ENCODE results near the gene NME9.
"Not testable (repeated sequence)": the region's sequence is repeated elsewhere in the genome, so short reads cannot be mapped to it uniquely, and the experiment has no call there.

Gene NME9, protein sequence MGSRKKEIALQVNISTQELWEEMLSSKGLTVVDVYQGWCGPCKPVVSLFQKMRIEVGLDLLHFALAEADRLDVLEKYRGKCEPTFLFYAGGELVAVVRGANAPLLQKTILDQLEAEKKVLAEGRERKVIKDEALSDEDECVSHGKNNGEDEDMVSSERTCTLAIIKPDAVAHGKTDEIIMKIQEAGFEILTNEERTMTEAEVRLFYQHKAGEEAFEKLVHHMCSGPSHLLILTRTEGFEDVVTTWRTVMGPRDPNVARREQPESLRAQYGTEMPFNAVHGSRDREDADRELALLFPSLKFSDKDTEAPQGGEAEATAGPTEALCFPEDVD

DNA sequence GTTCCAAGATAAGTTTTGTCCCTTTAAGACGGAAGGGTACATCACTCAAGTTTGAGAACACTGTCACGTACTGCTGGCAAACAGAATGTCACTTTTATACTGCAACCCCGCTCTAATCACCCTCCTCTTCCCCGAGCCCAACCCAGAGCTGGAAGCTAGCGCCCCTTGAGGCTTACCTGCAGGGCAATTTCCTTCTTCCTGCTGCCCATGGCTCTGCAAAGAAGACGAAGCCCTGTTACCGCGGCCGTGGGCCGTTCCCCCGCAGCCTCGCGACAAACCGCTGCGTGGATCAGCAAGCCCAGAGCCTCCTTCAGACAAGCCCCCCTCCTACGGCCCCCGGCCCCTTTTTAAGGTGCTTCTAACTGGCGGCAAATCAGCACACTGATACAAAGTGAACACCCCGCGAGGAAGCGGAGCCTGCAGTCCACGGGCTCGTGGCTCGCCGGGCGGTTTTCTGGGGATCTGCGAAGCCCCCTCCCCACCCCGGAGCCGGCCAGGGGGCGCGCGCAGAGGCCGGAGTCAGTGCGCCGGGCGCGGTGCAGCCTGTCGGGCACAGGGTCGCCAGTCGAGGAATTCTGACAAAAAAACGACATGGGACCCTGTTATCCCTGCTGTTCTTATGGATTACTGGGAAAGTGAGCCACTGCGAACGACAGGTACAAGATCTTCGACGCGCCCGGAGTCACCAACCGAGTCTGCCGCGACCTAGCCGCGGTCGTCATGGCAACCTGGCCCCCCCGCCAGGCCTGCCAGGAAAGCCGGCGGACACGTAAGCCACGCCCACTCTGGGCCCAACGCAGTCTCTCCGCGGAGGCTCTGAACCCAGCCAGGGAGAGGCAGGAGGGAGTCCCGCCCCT, at the start of gene NME9:
TSS of gene NME9 (minus strand) at position 725 of the 857 bp plus-strand sequence. CDS start at position 209, 516 bp downstream.
- DNase-seq = peak; percentile 91

DNA sequence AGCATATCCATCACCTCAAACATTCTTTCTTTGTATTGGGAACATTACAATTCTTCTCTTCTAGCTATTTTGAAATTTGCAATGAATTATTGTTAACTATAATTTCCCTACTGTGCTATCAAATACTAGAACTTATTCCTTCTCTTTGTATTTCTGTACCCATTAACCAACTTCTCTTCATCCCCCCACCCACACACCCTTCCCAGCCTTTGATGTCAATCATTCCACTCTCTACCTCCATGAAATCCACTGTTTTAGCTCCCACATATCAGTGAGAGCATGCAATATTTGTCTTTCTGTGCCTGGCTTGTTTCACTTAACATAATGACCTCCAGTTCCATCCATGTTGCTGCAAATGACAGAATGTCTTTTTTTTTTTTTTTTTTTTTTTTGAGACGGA, 49.3 kb upstream of the NME9 start:
- DNase-seq = no peak

DNA sequence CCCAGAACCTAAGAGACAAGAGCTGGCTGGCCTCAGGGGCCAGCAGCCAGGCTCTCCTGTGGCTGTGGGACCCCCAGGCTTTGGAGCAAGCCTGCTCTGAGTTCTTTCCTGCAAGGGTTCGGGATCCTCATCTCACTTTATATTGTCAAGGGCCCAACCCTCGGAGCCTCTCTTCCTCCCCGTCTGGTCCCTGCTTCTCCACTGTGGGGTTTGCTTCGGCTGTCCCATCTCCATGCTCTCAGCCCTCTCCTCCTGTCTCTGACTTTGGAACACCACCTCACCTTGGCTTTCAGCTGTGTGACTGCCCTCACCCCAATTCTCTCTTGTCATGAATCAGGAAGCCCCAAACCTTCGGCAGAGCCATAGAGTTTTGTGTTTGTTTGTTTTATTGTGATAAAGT, 48.7 kb upstream of the NME9 start:
- DNase-seq = no peak

DNA sequence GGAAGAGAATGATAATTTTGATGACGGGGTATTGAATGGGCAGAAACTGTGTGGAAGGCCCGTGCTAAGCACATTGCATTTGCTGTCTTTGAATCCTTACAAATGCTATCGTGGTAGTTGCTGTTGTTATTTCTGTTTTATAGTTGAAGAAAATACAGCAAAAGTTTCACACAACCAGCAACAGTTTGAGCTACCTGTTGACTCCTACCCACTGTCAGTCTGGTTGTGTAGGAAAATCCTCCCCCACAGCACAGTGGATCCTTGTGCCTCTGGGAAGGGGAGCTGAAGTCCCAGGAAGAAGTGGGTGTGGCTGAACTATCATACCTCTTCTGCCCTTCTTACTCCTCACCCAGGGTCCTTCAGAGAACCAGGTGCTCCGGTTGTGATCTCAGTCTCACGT, 48.2 kb upstream of the NME9 start:
- DNase-seq = no peak

DNA sequence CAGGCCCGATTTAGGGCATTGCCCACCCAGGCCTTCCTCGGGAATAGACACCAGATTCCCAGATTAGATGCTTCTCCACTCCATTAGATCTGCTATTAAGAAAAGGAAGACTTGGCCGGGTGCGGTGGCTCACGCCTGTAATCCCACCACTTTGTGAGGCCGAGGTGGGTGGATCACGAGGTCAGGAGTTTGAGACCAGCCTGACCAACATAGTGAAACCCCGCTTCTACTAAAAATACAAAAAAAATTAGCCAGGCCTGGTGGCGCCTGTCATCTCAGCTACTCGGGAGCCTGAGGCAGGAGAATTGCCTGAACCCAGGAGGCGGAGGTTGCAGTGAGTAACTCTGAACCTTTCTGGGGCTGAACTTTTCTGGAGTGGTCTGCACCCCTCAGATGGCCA, 47.6 kb upstream of the NME9 start:
- not testable (repeated sequence) for DNase-seq

DNA sequence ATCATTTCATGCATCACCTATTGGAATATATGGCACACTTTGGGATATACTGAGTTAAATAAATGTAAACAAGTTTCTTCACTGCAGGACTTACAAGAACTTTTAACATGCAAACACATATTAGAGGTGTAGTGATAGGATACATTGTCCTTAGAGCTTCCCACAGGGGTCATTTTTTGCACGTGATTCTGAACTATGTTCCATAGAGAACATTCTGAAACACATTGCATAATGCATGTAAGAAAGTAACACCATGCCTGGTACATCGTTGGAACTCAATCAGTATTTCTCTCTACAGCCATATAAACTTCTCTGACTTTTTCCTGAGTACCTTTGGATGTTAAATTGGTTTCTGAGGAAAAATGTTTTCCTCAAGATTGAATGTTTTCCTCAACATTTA, 47.0 kb upstream of the NME9 start:
- DNase-seq = no peak

DNA sequence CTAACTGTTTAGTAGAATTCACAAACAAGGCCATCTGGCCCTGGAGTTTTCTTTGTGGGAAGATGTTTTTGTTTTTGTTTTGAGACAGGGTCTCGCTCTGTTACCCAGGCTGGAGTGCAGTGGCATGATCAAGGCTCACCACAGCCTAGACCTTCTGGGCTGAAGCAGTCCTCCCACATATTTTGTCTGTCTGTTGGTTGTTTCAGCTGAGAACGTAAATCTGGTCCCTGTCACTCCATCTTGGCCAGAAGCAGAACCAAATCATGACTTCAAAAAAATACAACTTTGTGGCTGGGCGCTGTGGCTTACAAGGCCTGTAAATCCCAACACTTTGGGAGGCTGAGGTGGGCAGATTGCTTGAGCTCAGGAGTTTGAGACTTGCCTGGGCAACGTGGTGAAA, 45.8 kb upstream of the NME9 start:
- no peak for DNase-seq

DNA sequence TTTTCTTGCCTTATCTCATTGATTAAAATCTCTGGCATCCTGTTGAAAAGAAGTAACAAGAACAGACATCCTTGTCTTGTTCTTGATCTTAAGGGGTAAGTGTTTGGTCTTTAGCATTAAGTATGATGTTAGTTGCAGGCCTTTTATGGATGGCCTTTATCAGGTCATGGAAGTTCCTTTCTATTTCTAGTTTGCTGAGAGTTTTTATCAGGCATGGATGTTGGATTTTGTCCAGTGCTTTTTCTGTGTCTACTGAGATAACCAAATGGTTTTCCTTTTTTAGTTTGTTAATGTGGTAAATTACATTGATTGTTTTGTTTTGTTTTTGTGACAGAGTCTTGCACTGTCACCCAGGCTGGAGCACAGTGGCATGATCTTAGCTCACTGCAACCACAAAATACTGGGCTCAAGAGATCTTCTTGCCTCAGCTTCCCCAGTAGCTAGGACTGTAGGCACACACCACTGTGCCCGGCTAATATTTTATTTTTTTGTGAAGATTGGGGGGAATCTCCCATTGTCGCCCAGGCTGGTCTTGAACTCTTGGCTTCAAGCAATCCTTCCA, 45.0 kb upstream of the NME9 start:
- DNase-seq = peak; percentile 46

DNA sequence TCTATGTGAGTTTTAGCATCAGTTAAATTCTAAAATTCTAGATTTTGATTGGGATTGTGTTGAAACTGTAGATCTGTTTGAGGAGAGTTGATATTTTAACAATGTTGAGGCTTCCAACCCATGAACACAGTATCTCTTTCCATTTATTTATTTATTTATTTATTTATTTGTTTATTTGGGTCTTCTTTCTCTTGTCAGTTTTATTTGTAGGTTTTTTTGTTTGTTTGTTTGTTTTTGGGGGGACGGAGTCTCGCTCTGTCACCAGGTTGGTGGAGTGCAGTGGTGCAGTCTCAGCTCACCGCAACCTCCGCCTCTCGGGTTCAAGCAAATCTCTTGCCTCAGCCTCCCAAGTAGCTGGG, 44.1 kb upstream of the NME9 start:
- no peak for DNase-seq

DNA sequence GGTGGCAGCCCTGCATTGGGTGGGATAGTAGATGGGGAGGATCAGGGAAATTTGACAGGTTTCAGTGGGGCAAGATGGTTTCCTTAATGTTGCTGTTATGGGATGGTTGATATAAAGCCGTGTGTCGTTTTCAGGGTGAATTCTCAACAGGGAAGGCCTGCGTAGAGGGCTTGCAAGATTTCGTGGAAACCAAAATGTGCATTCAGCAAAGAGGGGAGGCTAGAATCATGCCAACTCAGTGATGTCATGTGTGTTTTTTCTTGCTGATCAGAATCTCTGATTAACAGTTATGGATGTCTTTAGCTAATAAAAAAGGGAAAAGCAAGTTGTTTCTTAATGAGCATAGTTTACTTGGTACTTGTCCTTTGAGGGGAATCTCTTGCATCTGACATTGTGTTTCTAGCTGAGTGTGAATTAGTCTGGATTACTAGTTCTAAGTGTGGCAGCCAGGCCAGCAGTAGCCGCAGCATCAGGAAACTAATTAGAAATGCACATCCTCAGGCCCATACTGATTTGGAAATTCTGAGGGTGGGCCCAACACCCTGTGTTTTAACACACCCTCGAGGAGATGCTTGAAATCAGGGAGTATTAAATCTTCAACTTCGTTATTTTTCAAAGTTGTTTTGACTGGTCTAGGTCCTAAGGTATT, 43.6 kb upstream of the NME9 start:
- no peak for DNase-seq

DNA sequence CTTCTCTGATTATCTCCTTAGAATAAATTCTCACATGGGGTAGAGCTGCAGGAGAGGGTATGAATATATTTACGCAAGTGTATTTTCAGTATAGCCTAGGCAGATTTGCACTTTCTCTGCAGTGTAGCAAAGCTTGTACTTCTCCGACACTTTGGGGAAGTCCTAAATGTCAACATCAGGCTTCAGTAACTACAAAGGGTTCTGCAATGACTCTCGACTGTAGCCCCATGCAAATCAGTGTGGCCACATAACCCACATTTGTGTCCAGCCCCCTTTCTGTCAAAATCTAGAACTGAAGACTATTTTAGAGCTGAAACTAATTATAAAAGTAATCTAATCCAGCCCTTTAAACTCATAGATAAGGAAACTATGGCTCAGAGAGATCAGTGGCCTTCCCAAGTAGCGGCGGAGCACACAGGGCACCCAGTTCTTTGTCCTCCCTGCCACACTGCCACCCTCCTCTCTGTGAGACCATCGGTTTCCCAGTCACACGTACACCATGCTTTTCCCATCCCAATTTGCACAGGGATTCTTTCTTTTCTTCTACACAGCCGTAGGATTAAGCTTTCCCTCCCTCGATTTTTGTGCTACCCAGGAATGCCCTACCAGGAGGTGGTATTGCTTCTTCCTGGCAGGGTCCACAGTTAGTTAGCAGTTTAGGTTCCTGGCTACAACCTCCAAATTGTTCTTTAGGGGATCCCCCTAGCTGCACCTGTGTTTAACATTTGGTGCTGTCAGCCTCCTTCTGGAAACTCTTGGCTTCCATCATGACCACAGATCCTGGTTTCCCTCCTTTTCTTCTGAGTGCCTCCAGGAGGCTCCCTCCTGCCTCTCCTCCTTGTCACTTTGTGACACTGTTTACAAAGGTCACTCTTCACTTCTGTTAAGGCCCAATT, 41.7 kb upstream of the NME9 start:
- DNase-seq = no peak

DNA sequence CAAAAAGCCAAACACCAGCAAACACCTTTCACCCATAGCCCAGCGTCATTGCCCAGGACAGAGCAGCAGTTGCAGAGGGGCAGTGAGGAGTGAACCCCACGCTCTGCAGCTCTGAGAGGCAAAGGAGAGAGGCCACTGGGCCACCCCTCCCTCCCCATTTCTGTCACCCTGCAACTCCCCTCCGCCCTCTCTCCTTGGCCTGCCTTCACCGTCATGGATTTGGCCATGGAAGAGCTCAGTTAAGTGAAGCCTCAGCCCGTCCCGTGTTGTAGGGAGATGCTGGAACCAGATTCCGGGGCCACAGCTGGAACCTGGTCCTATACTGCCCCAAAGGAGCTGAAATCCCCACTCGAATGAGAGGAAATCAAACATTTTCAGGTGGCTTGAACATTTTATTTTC, 40.7 kb upstream of the NME9 start:
- DNase-seq = no peak

DNA sequence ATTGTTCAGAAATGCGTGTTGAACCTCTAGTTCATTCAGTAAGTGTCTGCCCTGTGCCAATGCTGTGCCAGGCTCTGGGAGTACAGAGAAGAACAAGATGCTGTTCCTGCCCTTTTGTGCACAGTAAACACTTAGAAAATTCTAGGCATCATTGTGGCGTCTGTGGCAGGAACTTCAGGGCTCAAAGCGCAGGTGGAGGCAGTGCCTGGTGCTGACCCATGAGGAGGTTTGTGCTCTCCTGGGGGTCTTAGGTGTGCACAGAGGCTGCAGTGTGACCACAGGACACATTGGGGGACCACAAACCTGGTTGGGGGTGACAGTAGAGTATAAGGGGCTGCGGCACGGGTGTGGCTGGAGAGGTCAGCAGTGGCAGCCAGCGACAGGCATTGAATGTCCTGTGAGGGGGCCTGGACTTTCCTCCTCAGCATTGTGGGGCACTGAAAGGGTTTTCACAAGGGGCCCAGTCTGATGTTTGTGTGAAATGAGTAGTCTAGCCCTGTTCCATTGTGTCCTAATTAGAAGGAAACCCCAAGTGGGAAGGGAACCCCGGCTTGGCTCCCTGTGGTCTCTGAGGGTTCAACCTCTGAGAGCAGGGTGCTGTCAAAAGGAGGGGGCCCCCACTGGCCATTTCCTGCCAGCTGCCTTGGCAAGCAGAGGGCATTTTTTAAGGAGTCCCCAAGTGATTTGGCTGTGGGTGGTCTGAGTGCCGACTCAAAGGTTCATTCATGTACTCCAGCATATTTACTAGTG, 39.7 kb upstream of the NME9 start:
- DNase-seq = no peak

DNA sequence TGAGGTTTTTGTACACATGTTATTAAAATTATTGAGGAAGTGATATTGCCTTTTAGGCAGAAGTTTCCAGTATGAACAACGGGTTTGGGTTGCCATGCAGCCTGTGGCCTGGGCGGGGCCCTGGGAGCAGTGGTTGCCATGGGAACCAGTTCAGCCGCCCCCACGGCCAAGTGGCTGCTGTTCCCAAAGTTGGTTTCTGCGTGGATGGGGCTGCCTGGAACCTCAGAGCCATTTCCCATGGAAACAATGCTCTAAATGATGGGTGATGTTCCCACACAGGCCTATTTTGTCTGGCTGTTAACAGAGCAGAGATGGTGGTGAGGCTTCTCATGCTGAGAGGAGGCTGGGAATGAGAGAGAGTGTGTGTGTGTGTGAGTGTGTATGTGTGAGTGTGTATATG, 38.3 kb upstream of the NME9 start:
- peak; percentile 25 for DNase-seq

DNA sequence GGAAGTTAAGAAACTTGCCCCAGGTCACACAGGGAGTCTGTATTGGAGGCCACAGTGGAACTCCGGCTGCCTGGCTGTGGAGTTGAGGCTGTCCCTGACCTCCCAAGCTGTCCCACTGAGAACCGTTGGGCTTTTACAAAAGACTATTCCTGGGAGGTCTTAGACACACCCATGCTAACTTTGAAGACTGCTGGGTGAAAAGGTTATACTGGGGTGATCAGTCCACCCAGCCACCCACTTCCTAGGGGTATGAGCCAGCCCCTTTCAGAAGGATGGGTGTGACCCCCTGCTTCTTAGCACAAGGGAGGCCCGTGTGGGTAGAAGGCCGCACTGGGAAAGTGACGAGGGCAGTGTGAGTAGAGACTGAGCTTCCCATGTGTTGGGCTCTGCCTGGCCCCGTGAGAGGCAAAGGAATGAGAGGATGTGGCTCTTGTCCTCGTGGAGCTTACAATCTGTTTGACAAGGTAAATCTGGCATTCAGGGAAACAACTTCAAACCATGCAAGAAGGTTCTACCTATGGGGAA, 37.7 kb upstream of the NME9 start:
- no peak for DNase-seq

DNA sequence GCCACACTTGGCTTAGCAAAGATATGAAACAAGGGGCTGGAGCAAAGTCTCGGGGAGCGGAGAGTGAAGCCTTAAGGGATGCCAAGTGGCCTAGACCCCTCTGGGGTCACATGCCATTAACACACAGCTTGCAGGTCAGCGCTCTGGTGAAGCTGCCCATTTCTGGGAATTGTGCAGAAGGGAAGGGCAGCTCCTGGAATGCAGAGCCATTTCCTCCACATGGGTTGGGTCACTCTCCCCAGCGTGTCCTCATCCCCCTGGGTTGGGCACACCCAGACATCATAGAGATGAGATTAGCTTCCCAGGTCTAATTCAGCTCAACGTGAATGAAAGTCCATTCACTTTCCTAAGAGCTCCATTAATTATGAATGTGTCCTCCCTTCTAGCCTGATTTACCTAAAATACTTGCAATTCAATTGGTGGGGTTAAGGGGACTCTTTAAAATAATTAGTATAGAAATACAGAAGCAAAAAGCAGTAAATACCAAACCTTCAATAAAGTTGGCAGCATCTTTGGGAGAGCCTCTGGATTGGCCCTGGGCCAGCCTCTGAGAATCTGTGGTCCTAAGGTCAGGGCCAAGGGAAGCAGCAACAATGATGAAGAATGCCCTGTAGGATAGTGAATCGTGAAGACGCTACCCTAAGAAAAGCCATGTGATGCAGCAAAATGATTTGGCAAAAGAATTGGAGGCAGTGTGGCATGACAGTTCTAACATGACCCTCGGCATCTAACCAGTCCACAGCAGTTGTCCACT, 36.5 kb upstream of the NME9 start:
- no peak for DNase-seq

DNA sequence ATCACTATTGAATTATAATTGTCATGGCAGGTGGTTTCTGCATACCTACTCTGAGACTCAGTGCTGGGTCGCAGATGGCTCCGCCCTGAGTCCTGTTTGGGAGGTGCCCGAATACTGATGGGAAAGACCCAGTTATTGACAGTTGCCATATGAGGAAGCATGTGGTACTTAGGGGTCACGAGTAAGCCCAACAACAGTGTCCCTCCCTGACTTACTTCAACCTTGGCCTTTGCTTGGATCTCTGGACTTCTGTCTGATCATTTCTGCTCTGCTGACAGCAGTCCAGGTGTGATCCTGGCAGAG, 35.6 kb upstream of the NME9 start:
- no peak for DNase-seq

DNA sequence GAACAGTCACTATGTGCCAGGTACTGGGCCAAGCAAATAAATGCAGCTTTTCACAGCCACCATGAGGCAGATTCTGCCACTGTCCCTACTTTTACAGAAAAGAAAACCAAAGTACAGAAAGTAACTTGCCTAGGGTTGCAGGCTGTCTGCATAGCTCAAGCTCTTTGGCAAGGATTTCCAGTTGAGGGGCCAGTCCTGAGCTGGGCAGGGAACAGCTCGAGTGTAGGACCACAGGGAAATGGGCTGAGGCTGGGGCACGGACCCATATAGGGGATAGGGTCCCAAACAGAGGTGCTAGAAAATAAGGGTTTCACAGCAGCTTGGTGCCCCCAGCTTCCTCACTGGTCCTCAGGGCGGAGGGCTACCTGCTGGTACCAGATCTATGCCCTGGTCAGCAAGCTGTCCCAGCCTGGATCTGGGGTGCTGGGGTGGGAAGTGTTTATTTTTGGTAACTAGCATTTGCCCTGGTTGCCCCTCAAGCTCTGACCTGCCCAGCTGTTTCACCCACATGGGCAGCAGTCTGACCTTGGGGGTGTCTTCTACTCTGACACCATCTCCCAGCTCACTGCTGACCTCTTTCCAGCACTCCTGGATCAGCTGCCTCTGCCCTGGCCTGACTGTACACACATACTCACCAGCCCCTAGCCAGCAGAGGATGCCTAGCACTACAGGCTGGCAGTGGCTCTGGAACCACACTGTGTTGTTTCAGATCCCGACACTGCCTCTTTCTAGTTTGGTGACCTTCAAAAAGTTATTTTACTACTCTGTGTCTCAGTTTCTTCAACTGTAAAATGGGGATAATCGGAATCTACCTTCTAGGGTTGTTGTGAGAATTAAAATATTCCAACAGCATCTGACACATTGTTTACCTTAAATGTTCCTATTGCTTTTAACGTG, 35.0 kb upstream of the NME9 start:
- no peak for DNase-seq

DNA sequence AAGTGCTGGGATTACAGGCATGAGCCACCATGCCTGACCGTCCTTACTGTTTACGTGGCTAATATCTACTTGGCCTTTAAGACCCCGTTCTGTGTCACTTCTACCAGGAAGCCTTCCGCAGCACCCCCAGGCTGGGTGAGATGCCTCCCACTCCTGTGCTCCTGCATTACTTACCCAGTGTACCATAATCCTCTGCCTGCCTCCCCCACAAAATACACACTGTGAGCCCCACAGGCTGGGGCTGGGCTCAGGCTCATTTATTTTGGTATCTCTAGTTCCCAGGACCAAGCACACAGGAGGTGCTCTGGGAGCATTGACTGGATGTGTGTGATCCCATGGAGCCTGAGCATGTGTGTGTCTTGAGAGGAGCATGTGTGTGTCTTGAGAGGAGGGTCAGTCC, 33.7 kb upstream of the NME9 start:
- no peak for DNase-seq

DNA sequence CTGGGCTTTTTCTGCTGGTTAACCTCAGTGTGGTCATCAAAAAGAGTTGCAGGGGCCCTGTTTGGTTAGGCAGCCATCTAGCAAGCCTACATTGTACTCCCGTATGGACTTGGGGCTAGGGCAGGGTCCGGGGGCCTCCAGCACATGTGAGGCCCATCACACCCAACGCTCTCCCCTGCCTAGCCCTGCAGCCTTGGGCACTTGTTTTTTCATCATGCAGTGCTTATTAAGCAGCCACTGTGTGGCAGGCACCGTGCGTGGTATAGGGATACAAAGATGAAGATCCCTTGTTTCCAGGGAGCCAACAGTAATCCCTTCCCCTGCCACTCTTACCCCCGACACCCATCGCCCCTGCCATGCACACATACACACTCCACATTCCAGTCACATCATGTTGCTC, 32.9 kb upstream of the NME9 start:
- DNase-seq = no peak

All from OCI-M1 (cell line).